Superior temporal gyrus (tissue), 1 donor: ENCODE results near the gene ZNF382.
A peak's percentile ranks its signal among the peaks of the same experiment; 100 is the strongest.
"Not testable (repeated sequence)": the region's sequence is repeated elsewhere in the genome, so short reads cannot be mapped to it uniquely, and the experiment has no call there.

Experiments
- DNase-seq: peaks from one replicate; pipeline ENCODE4 v3.0.0-alpha.2; 2016; ENCODE audit errors: extremely low spot score

The ZNF382 gene

DNA sequence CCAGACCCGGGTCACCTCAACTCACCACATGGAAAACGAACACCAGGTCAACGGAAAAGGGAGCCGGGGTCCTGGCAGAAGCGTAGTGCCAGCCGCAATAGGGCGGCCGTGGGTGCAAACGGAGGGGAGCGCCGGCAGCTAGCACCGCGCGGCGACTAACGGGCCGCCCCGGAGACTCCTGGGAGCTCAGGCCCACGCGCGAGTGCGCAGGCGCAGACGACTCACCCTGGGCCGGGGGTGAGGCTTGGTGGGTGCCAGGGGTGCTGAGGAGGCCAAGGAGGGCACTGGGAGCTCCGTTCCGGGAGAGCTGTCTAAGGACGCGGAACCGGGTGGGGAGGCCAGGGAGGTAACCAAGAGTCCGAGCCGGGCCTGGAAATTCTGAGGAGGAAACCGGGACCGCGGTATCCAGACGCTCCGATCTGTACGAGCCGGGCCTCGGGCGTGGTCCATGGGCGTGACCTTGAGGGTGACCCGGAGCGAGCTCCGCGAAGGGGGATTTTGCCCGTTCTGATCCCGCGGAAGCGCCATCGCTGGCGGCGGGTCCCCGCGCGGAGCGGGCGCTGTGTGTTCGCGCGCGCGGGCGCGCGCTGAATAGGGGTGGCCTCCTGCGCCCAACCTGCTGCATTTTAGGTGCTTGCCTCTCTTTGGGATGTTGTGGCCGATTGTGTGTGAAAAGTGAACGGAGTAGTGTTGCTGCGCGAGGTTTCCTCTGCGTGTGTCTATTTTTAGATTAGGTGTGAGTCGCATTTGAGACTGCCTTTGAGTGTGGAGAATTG, at the start of gene ZNF382:
Gene ZNF382, plus strand, starts transcription at position 213 of the 776 bp plus-strand sequence. CDS start 4,602 bp downstream, outside the sequence.
- peak; percentile 81 for DNase-seq

DNA sequence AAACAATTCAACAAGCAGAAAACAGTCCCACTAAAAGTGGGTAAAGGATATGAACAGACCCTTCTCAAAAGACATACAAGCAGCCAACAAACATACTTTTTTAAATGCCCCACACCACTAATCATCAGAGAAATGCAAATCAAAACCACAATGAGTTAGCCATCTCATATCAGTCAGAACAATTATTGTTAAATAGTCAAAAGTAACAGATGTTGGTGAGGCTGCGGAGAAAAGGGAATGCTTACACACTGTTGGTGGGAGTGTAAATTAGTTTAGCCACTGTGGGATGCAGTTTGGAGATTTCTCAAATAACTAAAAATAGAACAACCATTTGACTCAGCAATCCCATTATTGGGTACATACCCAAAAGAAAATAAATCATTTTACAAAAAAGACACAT, 40.7 kb upstream of the ZNF382 start:
- DNase-seq = no peak

DNA sequence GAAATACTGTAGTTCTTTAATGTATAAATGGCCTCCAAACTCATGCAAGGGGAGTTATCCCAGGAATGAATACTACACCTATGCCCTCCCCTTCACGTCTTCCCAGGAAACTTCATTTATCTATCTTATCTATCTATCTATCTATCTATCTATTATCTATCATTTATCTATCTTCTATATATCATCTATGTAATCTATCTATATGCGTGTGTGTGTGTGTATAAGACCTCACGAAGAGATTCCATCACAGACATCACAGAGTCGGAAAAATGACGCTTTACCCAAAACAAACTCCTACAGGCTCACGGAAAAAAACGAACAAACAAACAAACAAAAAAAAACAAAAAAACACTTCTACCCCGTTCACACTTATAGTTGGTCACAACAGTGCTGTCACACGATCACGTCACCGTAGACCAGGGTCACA, 32.5 kb upstream of the ZNF382 start:
- DNase-seq = peak; percentile 8

GRCh38 chr19:36573020-36573894, 31.9 kb upstream of the ZNF382 start, which contains the start of gene ZNF529:
Gene ZNF529 (minus strand): TSS chr19:36573292. CDS start chr19:36572346, 946 bp downstream.
- peak; percentile 97 for DNase-seq

GRCh38 chr19:36573895-36574720, 31.0 kb upstream of the ZNF382 start:
- peak; percentile 14 for DNase-seq

DNA sequence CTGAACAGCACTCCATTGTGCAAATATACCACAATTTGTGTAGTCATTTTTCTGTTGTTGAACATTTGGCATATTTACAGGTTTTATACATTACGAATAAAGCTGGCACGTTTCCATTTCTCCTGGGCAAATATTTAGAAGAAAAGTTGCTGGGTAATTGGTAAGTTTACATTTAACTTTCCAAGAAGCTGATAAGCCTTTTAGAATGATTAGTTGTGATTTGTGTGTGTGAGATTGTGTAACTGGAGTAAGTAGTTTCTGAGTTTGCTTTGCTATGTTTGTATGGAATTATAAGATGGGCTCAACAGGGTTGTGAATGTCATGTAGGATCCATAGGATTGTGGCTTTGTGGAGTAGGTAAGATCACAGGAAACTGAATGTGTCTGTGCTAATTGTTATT, 30.4 kb upstream of the ZNF382 start:
- no peak for DNase-seq

GRCh38 chr19:36577271-36577996, 27.7 kb upstream of the ZNF382 start:
- DNase-seq = no peak

DNA sequence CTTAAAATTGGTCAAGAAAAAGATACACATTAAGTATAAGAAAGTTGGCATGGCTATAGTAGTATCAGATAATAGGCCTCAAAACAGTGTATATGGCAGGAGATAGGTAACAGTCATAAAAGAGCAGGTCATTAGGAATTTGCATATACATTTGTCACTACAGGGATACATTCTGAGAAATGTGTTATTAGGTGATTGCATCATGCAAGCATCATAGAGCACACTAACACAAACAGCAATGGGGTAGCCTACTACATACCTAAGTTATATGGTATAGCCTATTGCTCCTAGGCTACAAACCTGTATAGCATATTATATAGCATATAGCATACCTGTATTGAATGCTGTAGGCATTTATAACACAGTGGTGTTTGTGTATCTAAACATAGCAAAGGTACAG, 25.9 kb upstream of the ZNF382 start:
- DNase-seq = no peak

DNA sequence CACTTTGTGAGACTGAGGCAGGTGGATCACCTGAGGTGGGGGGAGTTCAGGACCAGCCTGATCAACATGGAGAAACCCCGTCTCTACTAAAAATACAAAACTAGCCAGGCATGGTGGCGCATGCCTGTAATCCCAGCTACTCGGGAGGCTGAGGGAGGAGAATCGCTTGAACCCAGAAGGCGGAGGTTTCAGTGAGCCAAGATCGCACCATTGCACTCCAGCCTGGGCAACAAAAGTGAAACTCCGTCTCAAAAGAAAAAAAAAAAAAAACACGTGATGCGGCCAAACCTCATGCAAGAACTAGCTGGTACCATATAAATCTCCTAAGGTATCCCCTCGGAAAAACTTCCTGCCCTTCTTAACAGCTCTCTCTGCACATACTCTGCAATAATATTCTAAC, 2.4 kb upstream of the ZNF382 start:
- DNase-seq = not testable (repeated sequence)

- peak; percentile 77 for DNase-seq
These were observed 435 bp upstream of the ZNF382 start for GRCh38 chr19:36604656-36605100.

- DNase-seq = no peak
These were observed 865 bp downstream of the ZNF382 start for GRCh38 chr19:36605877-36606478.

GRCh38 chr19:36627057-36627456, 21.9 kb downstream of the ZNF382 start:
- no peak for DNase-seq

GRCh38 chr19:36635342-36635741, 30.2 kb downstream of the ZNF382 start:
- DNase-seq = no peak

DNA sequence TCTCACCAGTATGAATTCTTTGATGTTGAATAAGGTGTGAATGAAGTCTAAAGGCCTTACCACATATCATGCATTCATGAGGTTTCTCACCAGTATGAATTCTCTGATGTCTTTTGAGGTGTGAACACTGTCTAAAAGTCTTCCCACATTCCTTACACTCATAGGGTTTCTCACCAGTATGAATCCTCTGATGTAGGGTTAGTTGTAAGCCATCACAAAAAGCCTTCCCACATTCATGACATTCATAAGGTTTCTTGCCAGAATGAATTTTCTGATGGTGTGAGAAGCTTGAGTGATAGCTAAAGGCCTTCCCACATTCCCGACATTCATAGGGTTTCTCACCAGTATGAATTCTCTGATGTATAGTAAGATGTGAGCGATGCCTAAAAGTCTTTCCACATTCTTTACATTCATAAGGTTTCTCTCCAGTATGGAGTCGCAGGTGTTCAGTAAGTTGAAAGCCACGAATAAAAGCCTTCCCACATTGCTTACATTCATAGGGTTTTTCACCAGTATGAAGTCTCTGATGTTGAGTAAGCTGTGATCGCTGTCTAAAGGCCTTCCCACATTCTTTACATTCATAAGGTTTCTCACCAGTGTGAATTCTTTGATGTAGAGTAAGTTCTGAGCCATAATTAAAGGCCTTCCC, 33.9 kb downstream of the ZNF382 start:
- no peak for DNase-seq

DNA sequence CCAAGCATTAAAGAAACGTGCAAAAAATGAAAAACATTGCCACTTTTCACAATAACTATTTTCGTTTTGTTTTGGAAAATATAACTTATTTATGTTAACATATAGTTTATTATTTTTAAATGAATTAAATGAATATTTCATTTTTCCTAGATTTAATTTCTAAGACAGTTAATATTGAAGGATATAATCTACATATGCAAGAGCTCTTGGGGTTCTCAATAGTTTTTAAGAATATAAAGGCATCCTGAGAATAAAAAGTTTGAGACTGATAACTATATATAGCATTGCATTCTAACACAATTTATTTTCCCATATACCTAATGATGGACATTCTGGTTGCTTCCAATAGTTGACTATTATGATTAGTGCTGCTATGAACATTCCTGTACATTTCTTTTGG, 41.6 kb downstream of the ZNF382 start:
- no peak for DNase-seq

- DNase-seq = no peak
These were observed 47.8 kb downstream of the ZNF382 start for GRCh38 chr19:36652958-36653357.

GRCh38 chr19:36665832-36666231, 60.7 kb downstream of the ZNF382 start:
- no peak for DNase-seq

DNA sequence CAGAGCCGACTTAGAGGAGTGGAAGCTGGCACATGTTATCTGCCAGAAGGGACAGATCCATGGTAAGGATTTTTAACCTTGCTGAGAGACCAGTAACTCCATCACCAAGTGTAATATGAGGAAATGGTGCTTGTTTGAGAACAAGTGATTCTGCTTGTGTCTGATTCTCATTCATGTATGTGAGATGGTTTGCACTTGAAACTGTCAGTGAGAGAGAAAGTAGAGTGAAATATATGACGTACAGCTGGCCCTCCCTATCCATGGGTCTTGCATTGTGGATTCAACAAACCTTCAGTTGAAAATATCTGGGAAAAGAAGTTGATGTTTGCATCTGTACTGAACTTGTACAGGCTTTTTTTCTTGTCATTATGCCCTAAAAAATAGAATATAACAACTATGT, 63.5 kb downstream of the ZNF382 start:
- DNase-seq = no peak

- no peak for DNase-seq
These were observed 67.3 kb downstream of the ZNF382 start for GRCh38 chr19:36672368-36672767.

DNA sequence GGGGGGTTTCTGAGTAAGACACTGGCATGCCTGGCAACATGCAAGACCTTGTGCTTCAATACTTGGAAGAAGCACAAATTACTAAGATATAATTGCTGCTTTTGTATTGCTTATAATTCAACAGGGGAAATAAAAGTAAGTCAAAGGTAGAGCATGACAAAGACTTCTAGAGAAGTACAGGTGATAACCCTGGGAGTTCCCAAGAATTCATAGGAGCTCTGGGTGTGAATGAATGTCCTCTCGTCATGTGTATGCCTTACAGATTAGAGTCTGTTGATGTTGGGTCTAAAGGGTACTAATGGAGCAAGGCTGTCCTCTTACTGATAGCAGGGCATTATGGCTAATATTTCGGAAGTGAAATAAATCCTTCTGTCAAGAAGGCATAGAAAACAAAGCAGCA, 69.1 kb downstream of the ZNF382 start:
- no peak for DNase-seq
